Fibroblast of upper back skin (primary cell): ENCODE data around the gene PLEKHA6.

Experiments used
- DNase-seq: peaks from one replicate; pipeline ENCODE4 v3.0.0-alpha.2; 2013

The PLEKHA6 gene

GRCh38 chr1:204176049-204176448 lies 183.7 kb downstream of the PLEKHA6 start:
- DNase-seq: no peak

DNA sequence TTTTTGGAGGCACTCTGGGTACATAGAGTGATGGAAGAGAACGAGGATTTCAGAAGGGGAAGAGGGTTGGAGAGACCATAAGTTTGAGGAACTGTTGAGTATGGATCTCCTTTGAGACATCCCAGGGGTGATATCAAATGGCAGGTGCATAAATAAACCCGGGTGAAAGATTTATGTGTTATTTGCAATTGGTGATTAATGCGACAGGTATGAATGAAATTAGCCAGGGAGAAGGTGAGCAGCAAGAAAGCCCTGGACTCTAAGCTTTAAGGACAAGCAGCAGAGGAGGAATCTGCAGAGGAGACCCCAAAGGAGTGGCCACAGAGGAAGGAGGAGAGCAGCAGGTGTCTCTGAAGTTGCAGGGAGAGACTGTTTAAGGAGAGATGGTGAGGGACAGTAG lies 184.8 kb downstream of the PLEKHA6 start:
- no peak for DNase-seq

GRCh38 chr1:204172404-204173029 lies 187.2 kb downstream of the PLEKHA6 start:
- no peak for DNase-seq

GRCh38 chr1:204171751-204172178 lies 188.0 kb downstream of the PLEKHA6 start:
- DNase-seq: peak; percentile 65

- no peak for DNase-seq
Measured at GRCh38 chr1:204170494-204171155, 189.1 kb downstream of the PLEKHA6 start.

GRCh38 chr1:204169858-204170257 lies 189.9 kb downstream of the PLEKHA6 start:
- DNase-seq: no peak
